A549 (cell line): ENCODE data around the gene PXDN.

Source experiments
- CTCF ChIP-seq: fragments of >200 bp; sonication (Bioruptor Twin); formaldehyde crosslinking; IDR thresholded peaks from 3 replicates; pipeline ENCODE4 v1.5.1; 2016
- HDAC2 ChIP-seq: fragments of 200-600 bp; sonication (generic); IDR thresholded peaks from 2 replicates; pipeline ENCODE4 v1.6.1; 2016
- KDM1A ChIP-seq: fragments of 200-600 bp; sonication (generic); IDR thresholded peaks from 2 replicates; pipeline ENCODE4 v1.6.1; 2016; ENCODE audit warnings: low read depth, mild to moderate bottlenecking
- KDM5A ChIP-seq: fragments of 200-600 bp; sonication (generic); IDR thresholded peaks from 2 replicates; pipeline ENCODE4 v1.6.1; 2016; ENCODE audit warnings: antibody characterized with exemption, mild to moderate bottlenecking
- NFE2L2 ChIP-seq: fragments of 150-350 bp; conservative IDR thresholded peaks from 2 replicates; pipeline ENCODE4 v1.6.1; 2014; ENCODE audit warnings: low read length
- NR3C1 ChIP-seq: fragments of >200 bp; sonication (Bioruptor Twin); formaldehyde crosslinking; IDR thresholded peaks from 3 replicates; pipeline ENCODE4 v1.6.1; 2017
- RFX5 ChIP-seq: fragments of 450-650 bp; IDR thresholded peaks from 2 replicates; pipeline ENCODE4 v1.7.1; 2014; ENCODE audit warnings: antibody characterized with exemption, mild to moderate bottlenecking, moderate library complexity
- TF ChIP-seq, protein P1 (sequence below): fragments of 450-650 bp; IDR thresholded peaks from 2 replicates; pipeline ENCODE4 v1.6.1; 2014; ENCODE audit warnings: antibody characterized with exemption

DNA sequence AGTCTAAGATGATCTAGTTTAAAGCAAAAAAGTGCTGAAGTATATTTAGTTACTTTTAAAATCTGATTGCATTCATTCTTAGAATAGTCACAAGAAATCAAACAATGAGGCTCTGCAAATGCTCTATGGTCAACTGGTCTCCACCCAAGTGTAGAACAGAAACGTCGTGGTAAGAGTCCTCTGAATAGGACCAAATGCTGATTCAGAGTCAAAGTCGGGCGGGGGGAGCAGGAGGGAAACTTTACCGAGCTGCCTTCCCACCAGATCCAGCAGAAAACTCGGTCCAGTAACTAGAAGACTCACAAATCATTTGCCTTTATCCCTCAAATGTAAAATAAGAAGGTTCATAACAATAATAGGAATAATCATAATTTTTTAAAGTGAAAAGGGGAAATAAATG is 46.2 kb upstream of the PXDN start:
- TF ChIP-seq KDM5A (no peak), NFE2L2 (no peak), RFX5 (no peak), CTCF (no peak), KDM1A (no peak), HDAC2 (no peak), NR3C1 (no peak)
- TF ChIP-seq, protein P1, sequence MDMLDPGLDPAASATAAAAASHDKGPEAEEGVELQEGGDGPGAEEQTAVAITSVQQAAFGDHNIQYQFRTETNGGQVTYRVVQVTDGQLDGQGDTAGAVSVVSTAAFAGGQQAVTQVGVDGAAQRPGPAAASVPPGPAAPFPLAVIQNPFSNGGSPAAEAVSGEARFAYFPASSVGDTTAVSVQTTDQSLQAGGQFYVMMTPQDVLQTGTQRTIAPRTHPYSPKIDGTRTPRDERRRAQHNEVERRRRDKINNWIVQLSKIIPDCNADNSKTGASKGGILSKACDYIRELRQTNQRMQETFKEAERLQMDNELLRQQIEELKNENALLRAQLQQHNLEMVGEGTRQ, result no peak
